GM19240 (cell line): ENCODE data around the gene MYOZ3.

Experiments
- DNase-seq: peaks from one replicate; pipeline ENCODE4 v3.0.0; 2011; ENCODE audit warnings: low spot score; ENCODE audit not compliant: insufficient read length

Gene MYOZ3

DNA sequence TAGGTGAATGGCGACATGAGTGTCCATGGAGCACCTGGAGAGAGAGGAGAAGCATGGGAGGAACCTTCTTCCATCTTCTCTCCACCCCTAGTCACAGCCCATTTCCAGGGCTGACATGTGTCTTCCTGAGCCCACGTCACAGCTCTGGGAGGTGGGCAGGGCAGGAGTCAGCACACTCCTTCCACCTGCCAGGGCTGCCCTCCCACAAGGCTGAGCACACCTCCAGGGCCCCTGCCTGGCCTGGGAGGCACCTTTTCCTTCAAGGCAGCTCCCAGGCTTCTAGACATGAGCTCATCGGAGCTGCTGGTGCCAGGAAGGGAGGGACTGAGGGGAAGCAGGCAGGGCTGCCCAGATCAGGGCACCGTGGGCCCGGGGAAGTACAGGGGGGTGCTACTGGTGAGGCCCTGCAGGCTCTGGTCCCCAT, 34.2 kb upstream of the MYOZ3 start:
- no peak for DNase-seq

DNA sequence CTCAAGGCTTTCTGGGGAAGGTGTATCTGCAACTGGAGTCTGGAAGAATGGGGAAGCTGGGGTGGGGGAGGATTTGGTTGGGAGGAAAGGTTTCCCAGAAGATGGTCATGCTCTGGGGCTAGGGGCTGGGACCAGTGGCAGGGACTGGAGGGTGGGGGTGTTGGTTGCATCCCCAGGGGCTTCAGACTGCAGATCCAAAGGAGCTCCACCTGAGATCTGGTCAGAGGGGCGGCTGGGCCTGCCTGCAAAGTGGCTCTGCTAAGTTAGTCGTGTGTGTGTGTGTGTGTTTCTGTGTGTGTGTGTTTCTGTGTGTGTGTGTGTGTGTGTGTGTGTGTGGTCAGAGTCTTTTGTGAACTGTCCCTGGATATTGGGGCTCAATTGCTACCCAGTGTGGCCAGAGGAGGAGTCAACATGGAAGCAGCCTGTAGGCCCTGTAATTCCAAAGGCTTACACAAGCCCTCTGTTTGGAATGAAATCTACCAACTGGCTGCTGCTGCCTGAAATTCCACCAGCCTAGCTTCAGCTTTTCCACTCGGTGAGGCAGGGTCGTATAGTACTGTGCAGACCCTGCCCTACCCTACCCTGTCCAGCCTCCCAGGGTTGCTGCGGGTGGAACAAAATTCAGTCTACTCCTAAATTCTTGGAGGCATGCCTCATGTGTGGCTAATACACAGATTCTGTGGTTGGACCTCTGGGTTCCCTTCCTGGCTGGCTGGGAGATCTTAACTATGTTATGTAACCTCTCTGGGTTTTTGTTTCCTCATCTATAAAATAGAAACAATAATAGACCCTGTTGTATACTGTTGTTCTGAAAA, 33.1 kb upstream of the MYOZ3 start:
- DNase-seq = no peak

DNA sequence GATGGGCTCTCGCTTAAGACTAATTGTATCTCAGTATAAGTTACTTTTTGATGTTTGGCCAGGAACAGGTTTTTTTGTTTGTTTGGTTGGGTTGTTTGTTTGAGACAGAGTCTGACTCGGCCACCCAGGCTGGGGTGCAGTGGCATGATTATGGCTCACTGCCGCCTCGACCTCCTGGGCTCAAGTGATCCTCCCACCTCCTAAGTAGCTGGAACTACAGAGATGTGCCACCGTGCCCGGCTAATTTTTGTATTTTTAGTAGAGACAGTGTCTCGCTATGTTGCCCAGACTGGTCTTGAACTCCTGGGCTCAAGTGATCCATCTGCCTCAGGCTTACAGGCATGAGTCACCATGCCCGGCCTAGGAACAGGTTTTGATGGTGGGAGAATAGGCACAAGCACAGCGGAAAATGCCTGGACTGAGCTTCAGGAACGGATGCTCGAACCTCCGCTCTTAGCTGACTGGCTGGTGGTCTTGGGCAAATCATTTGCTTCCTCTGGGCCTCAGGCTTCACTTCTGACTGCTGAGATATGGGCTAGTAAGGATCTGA, 32.0 kb upstream of the MYOZ3 start:
- no peak for DNase-seq

DNA sequence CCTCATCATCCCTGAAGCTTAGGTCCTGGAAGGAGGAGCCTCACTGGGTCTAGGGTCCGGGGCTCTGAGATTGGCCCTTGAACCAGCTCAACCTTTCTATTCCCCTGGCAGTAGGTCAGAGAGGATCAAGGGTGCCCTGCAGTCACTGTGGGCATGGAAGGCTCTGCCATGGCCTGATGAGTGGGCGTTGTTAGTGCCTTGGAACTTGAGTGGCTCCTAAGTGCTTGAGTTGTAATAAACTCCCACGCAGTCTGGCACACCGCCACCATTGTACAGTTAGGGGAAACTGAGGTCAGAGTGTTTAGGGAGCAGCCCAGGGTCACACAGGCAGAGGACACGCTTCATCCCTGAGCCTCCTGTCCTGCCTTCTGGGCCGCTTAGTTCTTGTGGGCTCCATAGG, 31.0 kb upstream of the MYOZ3 start:
- no peak for DNase-seq

DNA sequence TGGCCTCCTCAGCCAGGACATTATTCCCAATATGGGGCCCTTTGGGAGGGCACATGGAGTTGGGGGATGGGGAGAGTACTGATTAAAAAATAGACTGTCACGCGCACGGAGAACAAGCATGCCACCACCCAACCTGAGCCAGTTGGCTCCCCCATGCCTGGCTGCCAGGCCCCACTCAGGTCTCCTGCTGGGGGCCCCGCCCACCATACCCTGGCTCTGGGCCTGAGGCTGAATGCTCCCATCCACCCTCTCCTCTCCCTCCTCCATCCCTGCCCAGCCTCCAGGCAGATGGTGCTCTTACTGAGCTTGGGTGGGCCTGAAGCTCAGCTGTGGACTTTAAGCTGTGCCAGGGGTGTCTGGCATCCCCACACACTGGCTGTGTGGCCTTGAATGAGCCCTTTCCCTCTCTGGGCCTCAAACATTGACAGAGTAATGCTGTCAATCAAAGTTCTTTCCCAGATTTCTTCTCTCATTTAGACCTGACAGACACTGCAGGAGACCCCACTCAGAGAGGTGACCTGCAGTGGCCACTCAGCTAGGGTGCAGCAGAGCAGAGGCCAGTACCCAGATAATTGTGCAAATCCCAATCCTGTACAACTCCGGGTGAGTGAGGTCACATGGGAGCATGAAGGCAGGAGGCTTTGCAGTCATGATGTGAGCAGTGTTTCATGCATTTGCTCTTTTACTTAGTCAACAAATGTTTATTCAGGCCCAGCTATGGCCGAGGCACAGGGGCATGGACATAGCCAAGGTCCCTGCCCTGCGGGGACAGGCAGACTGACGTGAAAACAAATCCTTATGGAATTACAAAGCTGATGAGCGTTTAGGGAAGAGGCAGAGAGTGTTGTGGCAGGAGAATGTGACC, 30.4 kb upstream of the MYOZ3 start:
- no peak for DNase-seq

DNA sequence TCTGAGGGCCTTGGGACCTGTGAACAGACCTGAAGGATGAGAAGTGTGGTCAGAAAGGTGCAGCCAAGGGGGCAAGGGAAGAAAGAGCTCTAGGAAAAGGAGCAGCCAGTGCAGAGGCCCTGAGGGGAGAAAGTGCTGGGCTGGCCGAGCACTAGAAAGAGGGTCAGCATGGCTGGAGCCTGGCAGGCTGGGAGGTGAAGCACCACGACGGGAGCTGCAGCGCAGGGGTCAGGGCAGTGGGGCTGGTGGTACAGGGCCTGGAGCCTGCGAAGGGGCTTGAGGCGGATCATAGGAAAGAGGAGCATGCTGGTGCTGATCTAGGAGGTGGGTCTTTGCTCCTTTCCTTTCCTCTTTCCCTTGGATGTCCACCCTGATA, 29.7 kb upstream of the MYOZ3 start:
- DNase-seq = no peak

DNA sequence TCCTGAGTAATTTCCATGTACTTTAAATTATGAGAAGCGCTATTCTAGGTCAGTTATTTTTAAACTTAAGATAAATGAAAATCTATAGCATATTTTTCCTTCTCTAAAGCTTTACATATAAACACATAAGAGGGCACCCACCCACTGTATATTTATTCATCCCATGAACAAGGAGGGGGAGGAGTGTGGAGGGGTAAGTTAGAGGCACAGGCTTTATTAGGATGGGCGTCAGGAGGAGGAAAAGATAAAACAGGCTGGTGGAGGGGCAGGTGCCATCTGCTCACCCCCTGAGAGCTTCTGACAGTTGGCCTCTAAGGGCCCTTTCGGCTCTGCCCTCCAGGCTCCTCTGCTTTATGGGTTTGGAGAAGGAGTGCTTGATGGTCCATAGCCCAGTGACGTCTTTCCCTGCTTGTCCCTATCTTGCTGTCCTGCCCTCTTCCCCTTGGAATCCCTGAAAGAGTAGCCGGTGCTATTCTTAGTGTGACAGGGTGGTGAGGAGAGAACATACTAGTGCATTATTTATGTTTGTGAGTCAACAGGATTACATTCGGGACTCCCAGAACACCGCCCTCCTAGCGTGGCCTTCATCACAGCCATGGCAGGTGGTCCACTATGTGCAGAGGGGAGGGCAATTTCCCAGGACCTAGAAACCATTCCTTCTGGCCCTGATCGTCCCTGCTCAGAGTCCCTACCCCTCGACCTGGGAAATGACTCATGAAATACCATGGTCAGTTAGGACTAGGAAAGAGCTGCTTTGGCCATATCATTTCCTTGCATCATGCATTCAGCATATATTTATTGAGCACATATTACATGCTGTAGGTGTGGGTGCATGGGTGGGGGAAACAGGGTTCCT, 28.5 kb upstream of the MYOZ3 start:
- DNase-seq = no peak

DNA sequence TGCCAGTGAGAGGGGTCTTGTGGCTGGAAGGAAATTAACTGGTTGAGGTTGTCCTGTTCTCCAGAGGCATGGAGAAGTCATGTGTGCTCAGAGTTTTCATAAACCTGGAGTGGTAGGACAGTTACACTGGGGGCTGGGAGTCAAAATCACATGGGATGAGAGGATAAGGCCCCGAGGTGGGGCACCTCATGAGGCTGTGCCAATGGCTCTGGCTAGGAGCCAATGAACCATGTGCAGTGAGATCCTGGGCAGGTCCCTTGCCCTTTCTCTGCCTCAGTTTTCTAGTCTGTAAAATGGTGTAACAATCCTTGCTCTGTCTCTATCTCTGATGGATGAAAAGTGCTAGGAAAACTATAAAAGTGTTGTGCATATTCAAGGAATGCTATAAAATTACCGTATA, 27.6 kb upstream of the MYOZ3 start:
- no peak for DNase-seq

DNA sequence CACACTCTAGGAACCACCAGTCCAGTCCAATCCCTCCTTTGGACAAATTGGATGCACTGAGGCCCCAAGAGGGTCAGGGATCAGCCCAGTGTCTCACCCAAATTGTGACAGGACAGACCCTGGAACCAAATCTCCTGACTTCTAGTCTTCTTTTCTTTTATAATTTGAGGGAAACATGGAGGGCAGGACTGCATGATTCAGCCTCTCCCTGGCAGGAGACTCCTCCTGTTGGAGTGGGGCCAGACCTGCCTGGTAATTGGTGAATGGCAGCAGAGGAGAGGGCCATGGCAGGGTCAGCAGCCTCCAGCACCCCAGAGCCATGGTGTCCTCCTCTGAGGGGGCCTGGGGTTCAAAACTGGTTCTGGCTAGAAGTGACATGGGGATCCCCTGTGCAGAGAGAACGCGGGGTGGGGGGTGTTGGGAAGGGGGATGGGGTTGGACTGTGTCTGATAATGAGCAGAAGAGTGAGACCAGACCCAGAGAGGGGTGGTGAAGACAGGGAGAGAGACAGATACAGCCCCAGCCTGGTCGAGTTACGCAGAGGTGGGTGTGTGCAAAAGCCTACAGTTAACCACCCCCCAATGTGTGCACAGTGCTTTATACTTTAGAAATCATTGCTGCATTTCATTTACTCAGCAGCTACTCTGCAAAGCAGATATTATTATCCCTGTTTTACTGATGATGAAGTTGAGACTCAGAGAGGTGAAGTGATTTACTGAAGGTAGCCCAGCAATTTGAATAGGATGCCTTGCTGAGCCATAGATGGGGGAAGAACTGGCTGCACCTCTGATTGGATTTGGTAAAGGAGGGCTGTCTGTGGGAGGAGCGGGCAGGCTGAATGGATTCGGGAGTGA, 24.4 kb upstream of the MYOZ3 start:
- no peak for DNase-seq

DNA sequence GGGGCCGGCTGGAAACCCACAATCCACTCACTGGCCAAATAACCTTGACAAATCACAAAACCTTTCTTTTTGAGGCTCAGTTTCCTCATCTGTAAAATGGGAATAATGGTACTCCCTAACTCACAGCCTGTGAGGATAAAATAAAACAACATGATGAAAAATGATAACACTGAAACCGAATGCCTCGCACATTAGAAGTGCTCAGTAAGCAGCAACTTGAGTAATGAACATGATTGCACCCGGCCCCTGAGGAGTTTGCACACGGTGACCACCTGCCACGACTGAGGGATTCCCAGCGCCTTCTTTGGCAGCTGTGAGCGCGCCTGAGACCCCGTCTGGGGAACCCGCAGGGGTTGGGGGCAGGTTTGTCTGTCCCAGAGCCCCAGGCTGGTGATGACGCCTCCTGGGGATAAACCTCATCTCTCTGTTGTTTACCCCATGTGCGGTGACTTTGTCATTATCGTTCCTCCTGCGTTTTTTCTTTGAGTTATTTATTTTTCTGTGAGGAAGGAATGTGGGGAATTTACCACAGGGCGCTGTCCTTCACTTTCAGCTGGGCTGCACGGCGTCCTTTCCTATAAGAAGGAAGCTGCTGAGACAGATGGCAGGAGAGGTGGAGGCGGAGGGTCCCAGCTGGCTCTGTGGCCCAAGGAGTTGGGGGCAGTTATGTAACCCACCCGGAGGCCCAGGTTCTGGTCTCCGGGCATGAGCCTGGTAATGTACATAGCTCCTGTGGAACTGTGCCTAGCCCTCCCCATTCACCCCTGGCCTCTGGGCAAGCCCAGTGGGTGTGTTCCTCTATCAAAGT, 23.6 kb upstream of the MYOZ3 start:
- no peak for DNase-seq

DNA sequence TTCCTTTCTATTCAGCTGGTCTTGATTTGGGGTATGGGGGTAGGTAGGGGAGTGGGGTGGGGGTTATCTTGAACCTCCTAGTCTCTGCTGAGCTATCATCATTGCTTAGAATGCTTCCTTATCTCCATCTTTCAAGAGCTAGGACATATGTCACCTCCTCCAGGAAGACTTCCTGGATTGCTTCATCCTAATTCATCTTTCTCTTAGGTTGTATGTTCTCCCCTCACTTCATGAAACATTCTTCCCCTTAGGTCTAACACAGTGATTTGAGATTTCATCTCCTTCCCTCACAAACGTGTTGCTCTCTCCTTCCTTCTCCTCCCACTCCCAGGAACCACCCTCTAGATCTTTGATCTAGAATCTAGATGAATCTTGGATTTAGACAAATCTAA, 23.0 kb upstream of the MYOZ3 start:
- DNase-seq = no peak

DNA sequence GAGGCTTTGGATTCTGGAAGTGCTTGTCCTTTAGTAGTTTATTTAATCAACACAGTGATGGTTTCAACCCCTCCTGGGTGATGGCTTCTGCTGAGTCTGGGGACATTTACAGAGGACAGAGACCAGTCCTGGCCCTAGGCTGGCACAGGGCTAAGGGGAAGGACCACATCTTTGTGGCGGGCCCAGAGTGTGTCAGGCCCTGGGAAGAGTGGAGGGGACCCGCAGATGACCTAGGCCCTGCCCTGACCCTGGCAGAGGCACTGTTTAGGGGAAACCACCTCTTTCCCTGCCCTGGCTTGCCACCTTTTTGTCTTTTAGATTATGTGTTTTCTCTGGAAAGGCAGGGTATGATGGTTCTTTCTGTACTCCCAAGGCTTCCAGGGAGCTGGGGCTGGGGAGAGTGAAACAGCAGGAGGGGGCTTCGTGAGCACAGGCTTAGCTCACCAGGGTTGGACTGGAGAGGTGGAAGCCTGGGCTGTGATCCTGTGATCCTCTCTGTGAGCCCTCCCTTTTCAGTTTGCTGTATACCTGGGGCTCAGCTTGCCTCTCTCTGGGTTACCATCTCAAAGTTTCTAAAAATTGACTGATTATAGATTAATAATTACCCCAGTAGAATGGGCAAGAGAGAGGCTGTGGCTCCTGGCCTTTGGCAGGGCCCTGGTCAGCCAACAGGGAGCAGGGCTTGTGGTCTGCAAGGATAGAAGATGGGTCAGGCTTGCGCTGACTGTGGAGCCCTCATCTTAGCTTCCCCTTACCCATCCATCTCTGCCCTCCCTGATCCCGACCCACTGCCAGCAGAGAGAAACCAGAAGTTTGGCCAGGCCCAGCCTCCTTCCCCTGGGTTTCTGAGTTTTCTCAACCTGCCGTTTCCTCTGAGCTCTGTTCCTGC, 22.3 kb upstream of the MYOZ3 start:
- no peak for DNase-seq

DNA sequence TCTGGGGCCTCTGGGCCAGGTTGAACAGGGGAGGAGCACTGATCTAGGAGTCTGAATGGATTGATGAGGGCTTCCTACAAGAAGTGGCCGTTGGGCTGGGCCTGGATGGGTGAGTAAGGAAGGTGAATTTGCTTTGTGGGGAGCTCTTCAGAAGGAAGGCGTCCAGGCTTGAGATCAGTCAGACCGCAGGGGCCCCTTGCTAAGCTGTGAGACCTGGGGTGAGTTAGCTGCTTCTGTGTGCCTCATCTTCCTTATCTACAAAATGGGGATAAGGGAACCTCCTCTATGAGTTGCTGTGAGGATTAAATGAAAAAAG, 21.7 kb upstream of the MYOZ3 start:
- no peak for DNase-seq

DNA sequence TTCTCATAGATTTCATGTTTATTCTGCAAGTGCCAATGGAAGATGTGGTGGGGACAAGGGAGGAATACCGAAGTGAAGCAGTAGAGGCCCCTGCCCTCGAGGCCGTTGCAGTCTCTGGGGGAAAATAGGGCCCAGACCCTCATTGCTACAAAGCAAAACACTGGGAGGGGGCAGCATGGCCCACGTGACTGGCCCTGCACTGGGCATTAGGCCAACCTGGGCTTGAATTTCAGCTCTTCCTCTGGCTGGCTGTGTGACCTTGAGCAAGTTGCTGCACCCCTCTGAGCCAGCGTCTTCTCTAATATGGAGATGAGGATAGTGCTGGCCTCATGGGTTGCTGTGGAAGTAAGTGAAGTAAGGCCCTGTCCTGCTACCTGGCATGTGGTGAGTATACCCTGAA, 21.3 kb upstream of the MYOZ3 start:
- no peak for DNase-seq

DNA sequence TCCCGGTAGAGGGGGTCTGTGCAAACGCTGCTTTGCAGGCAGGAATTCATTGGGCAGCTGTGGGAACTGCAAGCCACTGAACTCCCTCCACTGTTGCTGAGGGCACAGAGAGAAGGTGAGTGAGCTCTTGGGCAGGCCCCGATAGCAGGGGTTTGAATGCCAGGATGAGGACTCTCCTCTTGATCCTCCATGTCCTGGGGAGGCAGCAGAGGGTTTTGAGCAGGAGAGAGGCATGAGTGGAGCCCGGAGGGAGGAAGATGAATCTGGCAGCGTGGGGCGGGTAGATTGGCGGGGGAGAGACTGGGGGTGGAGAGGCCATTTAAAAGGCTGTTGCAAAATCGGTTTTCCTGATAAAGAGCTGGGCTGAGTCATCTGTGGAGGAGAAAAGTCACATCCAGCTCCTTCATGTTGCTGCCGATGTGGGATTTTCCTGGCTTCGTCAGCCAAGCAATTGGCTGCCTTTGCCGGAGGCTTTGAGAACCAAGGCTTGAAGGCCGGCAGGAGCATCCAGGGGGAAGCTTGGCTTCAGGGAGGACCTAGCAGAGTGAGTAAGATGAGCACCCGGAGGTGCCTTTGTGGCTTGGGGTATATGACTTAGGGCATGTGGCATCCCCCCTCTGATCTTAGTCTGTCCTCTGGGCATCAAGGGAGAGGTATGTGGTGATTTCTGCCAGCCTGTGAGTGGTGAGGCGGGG, 20.6 kb upstream of the MYOZ3 start, which contains the start of gene SYNPO:
SYNPO (plus strand) TSS at position 350 of the 695 bp plus-strand sequence. CDS start 7,616 bp downstream, outside the sequence.
- no peak for DNase-seq

DNA sequence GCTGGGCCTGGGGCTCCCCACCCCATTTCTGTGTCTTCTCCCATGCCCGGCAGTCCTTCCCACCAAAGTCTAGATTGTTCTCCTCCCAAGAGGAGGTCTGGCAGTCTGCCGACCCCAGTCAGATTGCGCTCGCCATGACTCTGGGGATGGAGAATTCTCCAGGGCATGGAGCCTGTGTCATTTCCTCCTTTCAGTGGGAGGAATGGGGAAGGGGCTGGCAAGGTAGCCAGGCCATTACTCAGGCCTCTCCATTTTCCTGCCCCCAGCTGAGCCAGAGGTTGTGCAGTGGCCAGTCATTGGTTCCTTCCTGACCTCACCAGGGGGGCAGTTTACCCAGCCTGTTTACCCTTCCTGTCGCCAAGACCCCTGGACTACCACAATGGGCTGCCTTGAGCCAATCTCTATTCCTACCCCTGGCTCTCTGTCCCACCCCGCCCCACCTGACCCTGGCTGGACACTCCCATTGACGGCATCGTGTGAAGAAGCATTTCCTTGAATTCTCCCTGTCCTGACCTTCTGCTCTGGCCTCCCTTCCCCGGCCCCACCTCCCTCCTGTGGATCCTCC, 20.0 kb upstream of the MYOZ3 start:
- DNase-seq = no peak

DNA sequence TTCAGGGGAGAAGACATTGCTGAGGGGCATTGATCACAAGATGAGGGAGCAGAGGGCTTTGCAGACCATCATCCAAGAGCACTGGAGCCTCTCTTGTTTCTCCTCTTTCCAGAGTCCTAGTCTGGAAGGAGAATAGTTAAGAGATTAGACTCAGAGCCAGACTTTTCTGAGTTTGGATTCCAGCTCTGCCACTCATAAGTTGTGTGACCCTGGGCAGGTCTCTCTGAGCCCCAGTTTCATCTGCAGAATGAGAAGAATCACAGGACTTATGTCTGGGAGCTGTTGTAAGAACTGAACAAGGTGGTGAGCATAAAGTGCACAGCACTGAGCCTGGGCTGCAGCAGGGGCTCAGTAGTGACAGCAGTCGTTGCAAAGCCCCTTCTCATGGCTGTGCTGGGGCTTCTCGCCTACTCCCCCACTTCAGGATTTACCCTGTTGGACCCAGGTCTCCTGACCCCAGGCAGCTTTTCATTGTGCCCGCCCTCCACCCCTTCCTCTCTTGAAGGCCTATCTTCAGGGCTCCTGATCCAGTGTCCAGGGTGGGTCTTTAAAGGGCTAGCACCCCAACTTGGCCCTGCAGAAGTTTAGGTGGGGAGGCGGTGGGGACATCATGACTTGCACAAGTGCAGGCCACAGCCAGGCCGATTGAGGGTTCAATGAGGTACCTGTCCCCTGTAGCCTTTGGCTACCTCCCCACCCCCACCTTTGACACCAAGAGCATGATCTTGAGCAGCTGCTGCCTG, 19.1 kb upstream of the MYOZ3 start:
- no peak for DNase-seq
